K562 (cell line): ENCODE data around the gene UPK2. TPM values are rescaled to one million over a fixed set of nuclear protein-coding genes. Genes with fewer than 3 reads are reported as not detected.
A peak's percentile ranks its signal among the peaks of the same experiment; 100 is the strongest.

Experiments
- ATAC-seq: fragments of 200-7000 bp; cut with Tn5 transposase; 3 replicates; pipeline ENCODE4 v1.9.1; 2020; ENCODE audit warnings: moderate library complexity
- BruUV-seq: library from RNA; stranded (reverse); fragments of 400-500 nt; replicated peaks from 2 replicates; lab custom pipeline; 2021; lab: Mats Ljungman, UMichigan
- CTCF ChIA-PET: fragments of 300-600 bp; formaldehyde crosslinking; extraction: SDS; loops from one replicate; lab custom pipeline; 2021; ENCODE audit warnings: low intra/inter-chr PET ratio; lab: Yijun Ruan, JAX
- POLR2A ChIA-PET: fragments of 300-600, 350-650 bp; sonication (Branson Sonifier 250); formaldehyde crosslinking; extraction: SDS; loops from one replicate; lab custom pipeline; 2021; ENCODE audit warnings: antibody characterized with exemption, inconsistent platforms; lab: Yijun Ruan, JAX
- DNase-seq, 4 experiments: peaks; one replicate each; pipeline versions ENCODE4 v3.0.0 to v3.0.0-alpha.2; 2011 to 2018; ENCODE audit warnings: low spot score in 3 of 4, mixed read lengths in 3 of 4; ENCODE audit errors: extremely low read depth in 1 of 4
- FAIRE-seq: peaks from 2 replicates; lab custom pipeline; 2011; peaks lifted over from hg19 to GRCh38; lab: Jason Lieb, UNC
- H2AFZ ChIP-seq: 2 replicates; pipeline ENCODE4 v1.6.0; 2011; ENCODE audit warnings: low read depth, low read length, control low read depth, inconsistent platforms
- H3K27ac ChIP-seq: fragments of 200-600 bp; 3 replicates; pipeline ENCODE4 v1.8.0; 2011; ENCODE audit warnings: low read depth, mild to moderate bottlenecking, control low read depth, inconsistent platforms, low read length, moderate library complexity, mixed read lengths; ENCODE audit errors: extremely low read depth
- H3K27me3 ChIP-seq, 2 experiments: fragments of 300-600 bp in 1 of 2; 2 replicates in 1 of 2; 3 replicates in 1 of 2; pipeline versions ENCODE4 v1.6.0 to v1.8.0; 2011; ENCODE audit warnings: inconsistent platforms in 2 of 2, low read length in 2 of 2, mild to moderate bottlenecking in 1 of 2, mixed read lengths in 1 of 2, moderate library complexity in 1 of 2; ENCODE audit not compliant: control insufficient read depth in 2 of 2, insufficient read depth in 2 of 2
- H3K36me3 ChIP-seq: fragments of 300-600 bp; 3 replicates; pipeline ENCODE4 v1.8.0; 2011; ENCODE audit warnings: mild to moderate bottlenecking, low read length, inconsistent platforms; ENCODE audit not compliant: control insufficient read depth, insufficient read depth
- H3K4me1 ChIP-seq, 2 experiments: fragments of 200-600 bp in 1 of 2; replicated peaks in 1 of 2; 2 replicates in 1 of 2; 3 replicates in 1 of 2; pipeline versions ENCODE4 v1.5.1 to v1.8.0; 2011; ENCODE audit warnings: inconsistent platforms in 2 of 2, low read length in 2 of 2, mild to moderate bottlenecking in 1 of 2, mixed read lengths in 1 of 2, moderate library complexity in 1 of 2; ENCODE audit not compliant: control insufficient read depth in 2 of 2, insufficient read depth in 2 of 2
- H3K4me2 ChIP-seq: 2 replicates; pipeline ENCODE4 v1.6.1; 2011; ENCODE audit warnings: low read length, control low read depth, inconsistent platforms, mixed read lengths; ENCODE audit not compliant: insufficient read depth
- H3K4me3 ChIP-seq: fragments of 200-600 bp; sonication (generic), shearing (Covaris generic); 2 replicates; pipeline ENCODE4 v1.5.1; 2016; ENCODE audit warnings: control low read depth, inconsistent platforms
- H3K79me2 ChIP-seq: fragments of 200-600 bp; 3 replicates; pipeline ENCODE4 v1.8.0; 2011; ENCODE audit warnings: low read length, inconsistent platforms; ENCODE audit not compliant: control insufficient read depth, insufficient read depth
- H3K9ac ChIP-seq, 2 experiments: 2 replicates each; pipeline versions ENCODE4 v1.6.0 to v1.6.1; 2011; ENCODE audit warnings: low read depth in 2 of 2, low read length in 2 of 2, control low read depth in 1 of 2, inconsistent platforms in 1 of 2, mild to moderate bottlenecking in 1 of 2, mixed read lengths in 1 of 2; ENCODE audit not compliant: insufficient read depth in 1 of 2
- H3K9me1 ChIP-seq: one replicate; pipeline ENCODE4 v1.6.0; 2011; ENCODE audit warnings: inconsistent platforms, mild to moderate bottlenecking, low read length, moderate library complexity; ENCODE audit not compliant: control insufficient read depth, insufficient read depth
- H3K9me3 ChIP-seq: replicated peaks from 2 replicates; pipeline ENCODE4 v1.5.1; 2011; ENCODE audit warnings: low read depth, low read length, inconsistent platforms; ENCODE audit not compliant: control insufficient read depth, insufficient read depth
- H4K20me1 ChIP-seq: replicated peaks from 2 replicates; pipeline ENCODE4 v1.6.1; 2011; ENCODE audit warnings: low read length, inconsistent platforms, mixed read lengths; ENCODE audit not compliant: control insufficient read depth, insufficient read depth
- GATA2 ChIP-seq: sonication (generic); formaldehyde crosslinking; IDR thresholded peaks from 2 replicates; pipeline ENCODE4 v1.4.0; 2020; ENCODE audit warnings: mild to moderate bottlenecking, missing genetic modification reagents
- IRF1 ChIP-seq: sonication (generic); formaldehyde crosslinking; IDR thresholded peaks from 2 replicates; pipeline ENCODE4 v1.8.0; 2022; ENCODE audit warnings: missing genetic modification reagents, mild to moderate bottlenecking, borderline replicate concordance
- LEF1 ChIP-seq: fragments of 450-650 bp; IDR thresholded peaks from 2 replicates; pipeline ENCODE4 v1.6.1; 2016; ENCODE audit warnings: mild to moderate bottlenecking
- POLR2G ChIP-seq: fragments of 200-400 bp; formaldehyde crosslinking; IDR thresholded peaks from 2 replicates; pipeline ENCODE4 v1.6.1; 2017; ENCODE audit warnings: low read depth, mild to moderate bottlenecking, antibody characterized with exemption, low read length, moderate library complexity
- TFAP4 ChIP-seq: sonication (generic); formaldehyde crosslinking; IDR thresholded peaks from 2 replicates; pipeline ENCODE4 v1.8.0; 2022; ENCODE audit warnings: missing genetic modification reagents, mild to moderate bottlenecking, moderate library complexity, borderline replicate concordance
- ZNF609 ChIP-seq: sonication (generic); formaldehyde crosslinking; IDR thresholded peaks from 2 replicates; pipeline ENCODE4 v1.8.1; 2023; ENCODE audit warnings: missing genetic modification reagents, mild to moderate bottlenecking, borderline replicate concordance
- WGBS: fragments of 100-300 bp; shearing (Covaris generic); methylation state at CpG from one replicate; pipeline ENCODE4 v1.1.6; 2016; ENCODE audit warnings: low coverage, mixed read lengths; ENCODE audit not compliant: insufficient coverage; ENCODE audit errors: missing lambda C conversion rate; 5-methylcytosine and 5-hydroxymethylcytosine counted together
- in situ Hi-C: fragments of 300-500 bp; cut with MboI; formaldehyde crosslinking; loops from 4 replicates; pipeline ENCODE4 v1.15.0; 2018; ENCODE audit warnings: inconsistent platforms, mixed read lengths
- intact Hi-C: fragments of 100-400 bp; cut with micrococcal nuclease; formaldehyde crosslinking; loops from 2 replicates; pipeline ENCODE4 v1.14.2; 2022
- polyA plus RNA-seq, 8 experiments: library from polyadenylated mRNA; depleted of rRNA in 4 of 8; stranded (reverse) in 5 of 8; unstranded in 3 of 8; fragments of >200 nt; fragmentation: Nextera tagmentation in 2 of 8; fragmentation: Illumina TruSeq in 1 of 8; extraction: Ambion mirVana in 2 of 8; extraction: Trizol in 1 of 8; gene quantifications; 2 replicates each; pipeline versions ENCODE4 v1.2.1 to v1.2.3, GENCODE V29; 2011 to 2014; ENCODE audit warnings: inconsistent platforms in 1 of 8, missing spikeins in 1 of 8
- total RNA-seq, 7 experiments: library from RNA; depleted of rRNA in 6 of 7; stranded (reverse); fragments of >200 nt in 6 of 7; fragmentation: Illumina TruSeq in 2 of 7; extraction: Trizol in 2 of 7; gene quantifications; 2 replicates each; pipeline versions ENCODE4 v1.2.1 to v1.2.3, GENCODE V29; 2011 to 2021; ENCODE audit warnings: low replicate concordance in 1 of 7

Gene UPK2
- total and polyA plus RNA-seq, 9 of the 15 experiments (the other 6 are each of a cell fraction or from before 2014, with no cell fraction given) = not detected

GRCh38 chr11:118915396-118915795, 40.7 kb upstream of the UPK2 start:
- in situ Hi-C loops (no loop called here), intact Hi-C loops (no loop called here)
- Histone ChIP-seq H3K79me2 (peaks cover 38% of the 10 kb centered on the region; the same call in 2 of the 3 replicates), H3K27me3 (no peaks in the 10 kb centered on the region; a peak in 1 of 5 replicates), H3K36me3 (no peaks in the 10 kb centered on the region), H3K9ac (peak overlapping the region in 1 of 2 experiments; percentile 81; a peak in 1 of 4 replicates), H3K4me1 (peaks cover 71 to 84% of the 10 kb centered on the region in 2 experiments), H3K4me2 (no peak overlapping the region), H3K9me1 (peaks cover 5% of the 10 kb centered on the region), H3K9me3 (no peaks in the 10 kb centered on the region), H3K4me3 (no peak overlapping the region), H4K20me1 (no peaks in the 10 kb centered on the region), H3K27ac (no peak overlapping the region), H2AFZ (no peak overlapping the region)
- TF ChIP-seq IRF1 (CRISPR knock-in tag) (no peak), POLR2G (no peak), ZNF609 (no peak), LEF1 (no peak), TFAP4 (CRISPR knock-in tag) (no peak), GATA2 (CRISPR knock-in tag) (no peak)
- ChIA-PET CTCF (no interaction called here), POLR2A (interaction anchor here (0.6 to 2.3 kb wide), 3 partner anchors 11 to 125 kb away, joined by 3 to 6 read pairs (median 5); partner anchors contain the start of gene BCL9L)
- DNase-seq = no peak
- ATAC-seq = no peak
- no TSS peak for BruUV-seq
- WGBS = 100% methylated on average over 2 of the region's 2 CpGs
- FAIRE-seq = no peak
